Activated CD8-positive, alpha-beta T cell treated with anti-CD3 and anti-CD28 coated beads, Interleukin-2, amount 10 ng/mL, durations not matched to agents 7 days and 5 days (primary cell): ENCODE results near the gene SLC25A13. TPM values are rescaled to one million over a fixed set of nuclear protein-coding genes. Genes with fewer than 3 reads are reported as not detected.

Experiments
- ATAC-seq: fragments of 150-1000 bp; cut with Tn5 transposase; one replicate; pipeline ENCODE4 v1.10.0; 2021; ENCODE audit warnings: moderate library complexity
- CTCF ChIA-PET: fragments of 350-600 bp; sonication (Branson Sonifier 250); formaldehyde crosslinking; loops from one replicate; lab custom pipeline; 2021; ENCODE audit warnings: antibody characterized with exemption; lab: Charles Lee
- POLR2A ChIA-PET: fragments of 350-600 bp; sonication (Branson Sonifier 250); formaldehyde crosslinking; loops from one replicate; lab custom pipeline; 2021; ENCODE audit warnings: antibody characterized with exemption; lab: Charles Lee
- DNase-seq: peaks from one replicate; pipeline ENCODE4 v3.0.0-alpha.2; 2020
- H3K27ac Mint-ChIP-seq: one replicate; pipeline ENCODE4 v1.8.0; 2021; ENCODE audit warnings: mild to moderate bottlenecking, mixed read lengths
- H3K27me3 Mint-ChIP-seq: one replicate; pipeline ENCODE4 v1.8.0; 2021; ENCODE audit warnings: low read depth, mixed read lengths
- H3K36me3 Mint-ChIP-seq: one replicate; pipeline ENCODE4 v1.8.0; 2021; ENCODE audit warnings: low read depth, mixed read lengths
- H3K4me1 Mint-ChIP-seq: one replicate; pipeline ENCODE4 v1.8.0; 2021; ENCODE audit warnings: low read depth, mixed read lengths
- H3K4me3 Mint-ChIP-seq: one replicate; pipeline ENCODE4 v1.8.0; 2021; ENCODE audit warnings: mild to moderate bottlenecking, mixed read lengths
- H3K9me3 Mint-ChIP-seq: one replicate; pipeline ENCODE4 v1.8.0; 2022; ENCODE audit warnings: mixed read lengths; ENCODE audit not compliant: insufficient read depth
- total RNA-seq, 2 experiments: library from RNA; stranded (reverse); gene quantifications; one replicate each; pipeline ENCODE4 v1.2.3, GENCODE V29; 2021

The SLC25A13 gene
- total RNA-seq, 2 experiments from 2014 or later = 8.9 to 12.0 TPM

GRCh38 chr7:96320442-96320841, 1.5 kb downstream of the SLC25A13 start:
- H3K9me3 Mint-ChIP-seq = no peaks in the 10 kb centered on the region
- ATAC-seq (no peak), DNase-seq (no peak)
- CTCF ChIA-PET = no interaction called here
- peak overlapping the region; percentile 85 for H3K4me3 Mint-ChIP-seq
- H3K27ac Mint-ChIP-seq = no peak overlapping the region
- peaks cover 20% of the 10 kb centered on the region for H3K4me1 Mint-ChIP-seq
- peaks cover 7% of the 10 kb centered on the region for H3K27me3 Mint-ChIP-seq
- H3K36me3 Mint-ChIP-seq = no peaks in the 10 kb centered on the region
- POLR2A ChIA-PET = no interaction called here

DNA sequence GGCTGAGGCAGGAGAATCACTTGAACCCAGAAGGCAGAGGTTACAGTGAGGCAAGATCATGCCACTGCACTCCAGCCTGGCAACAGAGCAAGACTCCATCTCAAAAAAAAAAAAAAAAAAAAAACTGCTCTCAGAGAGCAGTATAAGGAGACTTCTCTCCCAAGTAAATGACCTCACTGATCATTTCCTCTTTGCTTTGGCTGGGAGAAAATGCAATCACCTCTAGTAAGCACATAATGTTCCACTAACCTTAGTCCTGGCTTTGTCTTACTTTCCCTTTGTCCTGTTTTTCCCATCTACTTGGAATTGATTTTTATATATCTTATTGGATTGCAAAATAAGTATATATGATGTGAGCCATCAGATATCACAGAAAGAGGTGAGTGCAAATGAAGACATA, 2.5 kb downstream of the SLC25A13 start:
- peaks cover 20% of the 10 kb centered on the region for H3K4me1 Mint-ChIP-seq
- no peak for ATAC-seq
- H3K36me3 Mint-ChIP-seq = no peaks in the 10 kb centered on the region
- POLR2A ChIA-PET = no interaction called here
- CTCF ChIA-PET = no interaction called here
- DNase-seq = no peak
- no peak overlapping the region for H3K27ac Mint-ChIP-seq
- peaks cover 4% of the 10 kb centered on the region for H3K27me3 Mint-ChIP-seq
- no peaks in the 10 kb centered on the region for H3K9me3 Mint-ChIP-seq
- H3K4me3 Mint-ChIP-seq = no peak overlapping the region

- no peaks in the 10 kb centered on the region for H3K36me3 Mint-ChIP-seq
- CTCF ChIA-PET = no interaction called here
- H3K9me3 Mint-ChIP-seq = no peaks in the 10 kb centered on the region
- H3K27me3 Mint-ChIP-seq = no peaks in the 10 kb centered on the region
- H3K27ac Mint-ChIP-seq = no peak overlapping the region
- DNase-seq (no peak), ATAC-seq (no peak)
- H3K4me1 Mint-ChIP-seq = peaks cover 16% of the 10 kb centered on the region
- no peak overlapping the region for H3K4me3 Mint-ChIP-seq
- POLR2A ChIA-PET = no interaction called here
Observed at GRCh38 chr7:96316949-96317348, 4.9 kb downstream of the SLC25A13 start.

- CTCF ChIA-PET = interaction anchor here (1.4 kb wide), 1 partner anchor 9 kb away, joined by 4 read pairs; no protein-coding TSS in a partner anchor
- Mint-ChIP-seq H3K4me3 (no peak overlapping the region), H3K27ac (no peak overlapping the region), H3K9me3 (no peaks in the 10 kb centered on the region), H3K4me1 (peaks cover 9% of the 10 kb centered on the region), H3K36me3 (no peaks in the 10 kb centered on the region), H3K27me3 (no peaks in the 10 kb centered on the region)
- no peak for DNase-seq
- POLR2A ChIA-PET = no interaction called here
- no peak for ATAC-seq
Observed at GRCh38 chr7:96315125-96315512, 6.8 kb downstream of the SLC25A13 start.

- ChIA-PET POLR2A (no interaction called here), CTCF (interaction anchor here (1.4 kb wide), 1 partner anchor 8 kb away, joined by 4 read pairs; no protein-coding TSS in a partner anchor)
- no peak for DNase-seq
- no peaks in the 10 kb centered on the region for H3K27me3 Mint-ChIP-seq
- H3K9me3 Mint-ChIP-seq = no peaks in the 10 kb centered on the region
- H3K27ac Mint-ChIP-seq = no peak overlapping the region
- H3K36me3 Mint-ChIP-seq = no peaks in the 10 kb centered on the region
- H3K4me1 Mint-ChIP-seq = peaks cover 5% of the 10 kb centered on the region
- no peak overlapping the region for H3K4me3 Mint-ChIP-seq
- ATAC-seq = no peak
Observed at GRCh38 chr7:96314402-96315124, 7.3 kb downstream of the SLC25A13 start.

DNA sequence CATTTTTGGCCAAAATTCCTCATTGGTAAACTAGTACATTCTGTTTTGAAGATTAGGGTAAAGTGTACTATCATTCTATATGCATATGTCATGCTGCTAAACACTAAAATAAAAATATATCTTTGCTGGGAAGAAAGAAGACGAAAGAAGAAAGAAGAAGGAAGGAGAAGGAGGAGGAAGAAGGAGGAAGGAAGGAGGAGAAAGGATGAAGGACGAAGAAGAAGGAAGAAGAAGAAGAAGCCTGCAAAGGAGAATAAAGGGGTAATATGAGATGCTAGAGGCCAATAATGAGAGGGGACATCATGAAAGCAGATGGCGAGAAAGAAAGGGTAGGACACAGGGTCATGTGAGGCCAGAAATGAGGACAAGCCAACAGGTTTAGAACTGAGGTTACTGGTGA, 8.0 kb downstream of the SLC25A13 start:
- ChIA-PET POLR2A (no interaction called here), CTCF (no interaction called here)
- no peaks in the 10 kb centered on the region for H3K9me3 Mint-ChIP-seq
- ATAC-seq = no peak
- no peak overlapping the region for H3K4me3 Mint-ChIP-seq
- DNase-seq = no peak
- no peaks in the 10 kb centered on the region for H3K27me3 Mint-ChIP-seq
- H3K27ac Mint-ChIP-seq = no peak overlapping the region
- no peaks in the 10 kb centered on the region for H3K36me3 Mint-ChIP-seq
- peaks cover 6% of the 10 kb centered on the region for H3K4me1 Mint-ChIP-seq

GRCh38 chr7:96312502-96312901, 9.4 kb downstream of the SLC25A13 start:
- no peaks in the 10 kb centered on the region for H3K36me3 Mint-ChIP-seq
- H3K9me3 Mint-ChIP-seq = no peaks in the 10 kb centered on the region
- H3K27me3 Mint-ChIP-seq = no peaks in the 10 kb centered on the region
- ATAC-seq = no peak
- ChIA-PET CTCF (no interaction called here), POLR2A (no interaction called here)
- H3K4me3 Mint-ChIP-seq = no peak overlapping the region
- H3K4me1 Mint-ChIP-seq = peaks cover 11% of the 10 kb centered on the region
- H3K27ac Mint-ChIP-seq = no peak overlapping the region
- no peak for DNase-seq

DNA sequence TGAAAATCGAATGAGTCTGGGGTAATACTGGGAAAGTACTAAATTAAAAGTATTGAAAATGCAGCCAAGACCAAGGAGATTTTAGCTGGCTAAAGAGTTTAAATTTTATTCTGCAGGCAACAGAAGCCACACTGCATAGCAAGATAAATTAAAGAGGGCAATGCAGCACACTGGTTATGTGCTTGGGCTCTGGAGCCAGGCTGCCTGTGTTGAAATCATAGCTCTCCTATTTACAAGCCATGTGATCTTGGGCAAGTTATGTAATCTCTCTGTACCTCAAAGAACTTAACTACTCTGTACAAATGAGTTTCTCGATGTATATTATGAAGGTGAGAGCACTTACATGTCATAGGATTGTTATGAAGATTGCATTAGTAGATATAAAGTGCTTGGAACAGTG, 9.9 kb downstream of the SLC25A13 start:
- no peaks in the 10 kb centered on the region for H3K9me3 Mint-ChIP-seq
- no peak overlapping the region for H3K27ac Mint-ChIP-seq
- H3K4me3 Mint-ChIP-seq = no peak overlapping the region
- ATAC-seq (no peak), DNase-seq (no peak)
- ChIA-PET POLR2A (no interaction called here), CTCF (no interaction called here)
- H3K36me3 Mint-ChIP-seq = no peaks in the 10 kb centered on the region
- H3K27me3 Mint-ChIP-seq = no peaks in the 10 kb centered on the region
- peaks cover 11% of the 10 kb centered on the region for H3K4me1 Mint-ChIP-seq

GRCh38 chr7:96310110-96310509, 11.8 kb downstream of the SLC25A13 start:
- Mint-ChIP-seq H3K36me3 (peaks cover 3% of the 10 kb centered on the region), H3K27ac (no peak overlapping the region), H3K9me3 (no peaks in the 10 kb centered on the region), H3K4me1 (peaks cover 14% of the 10 kb centered on the region), H3K27me3 (no peaks in the 10 kb centered on the region), H3K4me3 (no peak overlapping the region)
- POLR2A ChIA-PET = no interaction called here
- DNase-seq (no peak), ATAC-seq (no peak)
- CTCF ChIA-PET = no interaction called here

DNA sequence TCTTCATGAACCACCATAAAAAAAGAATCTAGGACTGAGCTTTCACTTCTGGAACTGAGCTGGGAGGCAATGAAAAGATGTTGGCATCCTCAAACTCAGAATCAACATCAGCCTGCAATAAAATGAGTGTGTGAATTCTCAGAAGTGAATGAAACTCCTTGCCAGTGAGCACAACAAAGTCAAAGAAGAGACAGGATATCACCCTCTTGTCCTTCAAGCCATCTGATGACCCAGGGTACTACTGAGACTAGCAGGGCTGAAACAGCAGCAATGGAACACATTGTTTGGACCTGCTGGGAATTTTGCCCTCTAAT, 13.0 kb downstream of the SLC25A13 start:
- peaks cover 20% of the 10 kb centered on the region for H3K4me1 Mint-ChIP-seq

GRCh38 chr7:96308253-96308949, 13.5 kb downstream of the SLC25A13 start:
- ATAC-seq = no peak

More for the DNA sequence above, 13.0 kb downstream of the SLC25A13 start:
- H3K36me3 Mint-ChIP-seq = peaks cover 3% of the 10 kb centered on the region
- H3K27ac Mint-ChIP-seq = no peak overlapping the region
- H3K27me3 Mint-ChIP-seq = no peaks in the 10 kb centered on the region
- no peak for DNase-seq
- H3K9me3 Mint-ChIP-seq = no peaks in the 10 kb centered on the region
- ATAC-seq = no peak
- no peak overlapping the region for H3K4me3 Mint-ChIP-seq
- ChIA-PET CTCF (no interaction called here), POLR2A (no interaction called here)

GRCh38 chr7:96306385-96307125, 15.3 kb downstream of the SLC25A13 start:
- H3K4me3 Mint-ChIP-seq = no peak overlapping the region
- ChIA-PET CTCF (interaction anchor here (1.2 to 1.6 kb wide), 2 partner anchors 8 to 10 kb away, joined by 4 read pairs; no protein-coding TSS in a partner anchor), POLR2A (no interaction called here)
- H3K36me3 Mint-ChIP-seq = peaks cover 3% of the 10 kb centered on the region
- ATAC-seq (no peak), DNase-seq (no peak)
- H3K9me3 Mint-ChIP-seq = no peaks in the 10 kb centered on the region
- peaks cover 27% of the 10 kb centered on the region for H3K4me1 Mint-ChIP-seq
- no peaks in the 10 kb centered on the region for H3K27me3 Mint-ChIP-seq
- H3K27ac Mint-ChIP-seq = no peak overlapping the region

More at GRCh38 chr7:96308253-96308949, 13.5 kb downstream of the SLC25A13 start:
- Mint-ChIP-seq H3K27ac (no peak overlapping the region), H3K9me3 (no peaks in the 10 kb centered on the region), H3K4me3 (no peak overlapping the region), H3K4me1 (peaks cover 23% of the 10 kb centered on the region), H3K36me3 (peaks cover 3% of the 10 kb centered on the region), H3K27me3 (no peaks in the 10 kb centered on the region)
- no peak for DNase-seq
- CTCF ChIA-PET = no interaction called here
- POLR2A ChIA-PET = no interaction called here
